GM18868 (cell line): ENCODE measurements around the gene TSPAN14.
"Not testable (repeated sequence)": the region's sequence is repeated elsewhere in the genome, so short reads cannot be mapped to it uniquely, and the experiment has no call there.

Experiments used
- ATAC-seq: cut with Tn5 transposase; IDR thresholded peaks from one replicate; pipeline ENCODE4 v1.9.1; 2021; ENCODE audit warnings: mild to moderate bottlenecking, moderate library complexity; ENCODE audit not compliant: unreplicated experiment

TSPAN14 gene

DNA sequence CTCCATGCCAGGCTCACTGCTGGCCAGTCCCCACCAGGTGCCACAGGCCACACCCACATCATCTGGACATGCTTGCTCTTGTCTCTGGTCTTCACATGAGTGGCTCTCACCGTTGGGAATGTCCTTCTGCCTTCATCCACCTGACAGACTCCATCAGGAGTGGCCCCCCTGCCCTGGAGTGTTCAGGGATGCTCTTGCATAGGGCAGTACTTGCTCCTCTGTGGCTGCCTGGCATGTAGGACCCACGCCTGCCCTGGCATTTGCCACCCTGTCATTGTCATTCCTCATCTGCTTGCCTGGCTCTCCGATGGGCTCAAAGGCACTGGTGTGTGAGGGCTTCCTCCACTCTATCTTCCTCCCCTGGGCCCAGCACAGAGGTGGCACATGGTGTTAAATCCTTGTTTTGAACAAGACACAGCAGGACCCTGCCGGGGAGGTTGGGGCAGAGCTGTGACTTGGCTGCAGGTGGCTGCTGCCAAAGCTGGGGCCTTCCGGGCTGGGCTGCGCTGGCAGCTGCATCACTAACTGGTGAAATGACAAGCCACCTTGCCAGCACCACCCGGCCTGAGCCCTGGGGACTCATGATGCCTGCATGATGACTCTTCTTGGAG is 85.4 kb downstream of the TSPAN14 start:
- ATAC-seq = peak; percentile 44

DNA sequence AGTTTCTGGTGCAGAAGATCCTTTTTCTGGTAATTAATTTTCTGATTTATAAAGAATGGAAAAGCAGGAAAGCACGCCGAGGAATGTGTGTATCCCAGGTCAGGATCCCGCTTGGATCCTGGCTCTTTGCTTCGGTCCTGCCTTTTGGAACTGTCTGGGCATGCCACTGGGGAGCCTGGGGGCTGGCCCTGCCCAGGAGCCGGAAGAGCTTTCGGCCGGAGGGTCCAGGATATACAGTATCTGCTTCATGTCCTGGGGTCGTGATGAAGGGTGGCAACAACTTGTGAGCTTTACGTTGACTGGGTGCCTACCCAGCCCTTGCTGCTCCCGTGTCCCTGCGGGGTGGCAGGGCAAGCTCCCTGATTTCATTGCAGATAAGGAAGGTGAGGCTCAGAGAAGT is 86.0 kb downstream of the TSPAN14 start:
- no peak for ATAC-seq

DNA sequence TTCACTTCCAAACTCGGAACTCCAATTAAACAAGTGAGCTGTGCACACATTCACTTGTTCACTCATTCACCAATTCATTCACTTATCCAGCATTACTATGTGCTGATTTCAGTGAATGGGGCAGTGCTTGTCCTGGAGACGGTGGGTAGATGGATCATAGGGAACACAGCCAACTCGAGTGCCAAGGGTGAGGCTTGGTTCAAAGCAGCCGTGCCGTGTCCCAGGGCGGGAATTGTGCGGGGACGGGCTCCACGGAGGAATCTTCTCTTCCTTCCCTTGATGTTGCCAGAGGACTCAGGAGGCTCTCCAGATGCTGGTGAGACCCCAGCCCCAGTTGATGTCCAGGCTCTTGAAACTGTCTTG is 86.5 kb downstream of the TSPAN14 start:
- no peak for ATAC-seq

DNA sequence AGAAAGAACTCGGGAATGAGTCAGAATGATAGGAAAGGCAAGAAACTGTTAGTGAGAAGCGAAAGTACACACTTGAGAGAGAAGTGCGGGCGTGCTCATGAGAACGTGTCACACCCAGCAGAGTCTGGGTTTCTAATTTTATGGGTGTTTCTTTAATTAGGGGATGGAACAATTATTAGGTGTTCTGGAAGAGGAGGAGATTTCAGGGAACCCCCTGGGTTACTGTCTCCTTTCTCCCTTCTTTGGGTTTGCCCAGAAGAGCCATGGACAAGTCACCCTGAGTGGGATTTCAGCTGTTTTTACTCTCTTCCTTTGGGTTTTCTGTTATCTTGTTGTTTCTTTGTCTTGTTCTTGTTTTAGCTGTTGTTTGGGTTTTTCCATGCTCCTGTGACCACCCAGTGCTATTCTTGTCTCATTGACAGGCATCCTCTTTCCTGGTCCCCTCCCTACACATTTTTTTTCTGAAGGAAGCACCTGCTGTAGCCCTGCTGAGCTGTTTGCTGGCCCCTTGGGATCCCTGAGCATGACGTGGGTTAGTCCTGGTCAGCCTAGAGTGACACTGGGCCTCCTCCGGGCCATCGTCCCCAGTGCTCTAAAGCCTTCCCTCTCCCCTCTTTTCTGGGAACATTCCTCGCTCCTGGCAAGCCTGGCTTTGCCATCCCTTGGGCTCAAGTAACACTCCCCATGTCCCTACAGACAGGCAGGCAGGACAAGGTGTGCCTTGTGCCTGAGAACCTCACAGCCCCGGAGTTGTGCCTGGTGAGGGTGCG is 87.1 kb downstream of the TSPAN14 start:
- peak; percentile 72 for ATAC-seq

DNA sequence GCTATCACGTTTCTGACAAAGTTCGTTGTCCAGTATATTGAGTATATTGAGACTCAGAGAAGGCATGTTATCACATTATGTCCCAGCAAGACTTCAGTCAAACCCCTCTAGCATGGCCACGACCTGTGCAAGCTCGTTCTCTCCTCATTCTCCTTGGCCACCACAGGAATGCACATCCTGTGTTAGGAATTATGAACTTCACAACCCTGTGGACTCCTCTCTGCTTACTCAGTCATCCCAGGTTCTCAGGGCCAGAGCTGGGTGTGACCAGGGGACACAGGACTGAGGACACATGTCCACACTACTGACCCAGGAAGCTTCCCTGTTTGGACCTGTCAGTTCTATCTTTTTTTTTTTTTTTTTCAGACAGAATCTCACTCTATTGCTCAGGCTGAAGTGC is 87.9 kb downstream of the TSPAN14 start:
- ATAC-seq = no peak

DNA sequence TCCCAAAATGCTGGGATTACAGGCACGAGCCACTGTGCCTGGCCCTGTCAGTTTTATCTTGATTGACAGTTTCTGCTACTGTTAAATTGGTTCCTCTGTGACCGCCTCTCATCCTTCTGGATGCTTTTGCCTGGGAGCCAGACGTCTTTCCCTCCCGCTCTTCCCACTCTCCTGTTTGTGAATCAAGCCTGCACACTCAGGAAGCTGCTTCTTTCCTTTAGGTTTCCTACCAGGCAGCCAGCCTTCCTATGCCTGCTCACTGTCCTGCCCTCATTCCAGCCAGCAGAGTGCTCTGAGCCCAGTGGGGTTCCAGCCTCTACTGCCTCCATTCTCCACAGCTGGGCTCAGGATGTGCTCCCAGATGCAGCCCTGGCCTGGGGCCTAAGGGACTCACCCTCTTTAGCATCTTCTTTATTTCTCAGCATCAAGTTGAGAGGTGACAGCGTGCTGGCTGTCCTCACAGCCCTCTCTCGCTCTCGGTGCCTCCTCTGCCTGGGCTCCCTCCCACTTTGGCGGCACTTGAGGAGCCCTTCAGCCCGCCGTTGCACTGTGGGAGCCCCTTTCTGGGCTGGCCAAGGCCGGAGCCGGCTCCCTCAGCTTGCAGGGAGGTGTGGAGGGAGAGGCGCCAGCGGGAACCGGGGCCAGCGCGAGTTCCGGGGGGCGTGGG is 88.7 kb downstream of the TSPAN14 start:
- ATAC-seq = no peak

DNA sequence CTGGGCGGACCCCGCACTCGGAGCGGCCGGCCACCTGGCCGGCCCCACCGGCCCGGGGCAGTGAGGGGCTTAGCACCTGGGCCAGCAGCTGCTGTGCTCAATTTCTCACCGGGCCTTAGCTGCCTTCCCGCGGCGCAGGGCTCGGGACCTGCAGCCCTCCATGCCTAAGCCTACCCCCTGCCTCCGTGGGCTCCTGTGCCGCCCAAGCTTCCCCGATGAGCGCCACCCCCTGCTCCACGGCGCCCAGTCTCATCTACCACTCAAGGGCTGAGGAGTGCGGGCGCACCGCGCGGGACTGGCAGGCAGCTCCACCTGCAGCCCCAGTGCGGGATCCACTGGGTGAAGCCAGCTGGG is 89.2 kb downstream of the TSPAN14 start:
- ATAC-seq = not testable (repeated sequence)

DNA sequence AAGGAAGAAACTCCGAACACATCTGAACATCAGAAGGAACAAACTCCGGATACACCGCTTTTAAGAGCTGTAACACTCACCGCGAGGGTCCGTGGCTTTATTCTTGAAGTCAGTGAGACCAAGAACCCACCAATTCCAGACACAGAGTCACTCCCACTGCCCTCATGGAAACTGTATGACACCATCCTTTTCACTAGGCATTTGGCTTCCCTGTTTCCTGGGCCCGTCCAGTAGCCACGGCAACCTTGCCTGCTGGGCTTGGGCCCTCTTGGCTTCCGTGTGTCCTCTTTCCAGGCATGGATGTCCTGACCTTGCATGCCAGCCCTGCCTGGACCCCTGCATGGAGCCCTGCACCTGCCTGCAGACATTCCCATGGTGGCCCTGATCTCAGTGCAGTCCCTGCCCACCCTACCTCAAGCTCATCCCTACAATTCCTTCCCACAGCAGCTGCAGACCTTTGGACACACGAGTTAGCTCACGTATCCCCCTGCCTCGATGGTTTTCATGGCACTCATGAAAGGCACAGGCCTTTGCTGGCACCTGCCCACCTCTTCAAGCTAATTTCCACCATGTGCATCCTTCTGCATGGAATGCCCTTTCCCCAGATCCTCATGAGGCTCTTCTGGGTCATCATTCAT is 90.3 kb downstream of the TSPAN14 start:
- no peak for ATAC-seq

DNA sequence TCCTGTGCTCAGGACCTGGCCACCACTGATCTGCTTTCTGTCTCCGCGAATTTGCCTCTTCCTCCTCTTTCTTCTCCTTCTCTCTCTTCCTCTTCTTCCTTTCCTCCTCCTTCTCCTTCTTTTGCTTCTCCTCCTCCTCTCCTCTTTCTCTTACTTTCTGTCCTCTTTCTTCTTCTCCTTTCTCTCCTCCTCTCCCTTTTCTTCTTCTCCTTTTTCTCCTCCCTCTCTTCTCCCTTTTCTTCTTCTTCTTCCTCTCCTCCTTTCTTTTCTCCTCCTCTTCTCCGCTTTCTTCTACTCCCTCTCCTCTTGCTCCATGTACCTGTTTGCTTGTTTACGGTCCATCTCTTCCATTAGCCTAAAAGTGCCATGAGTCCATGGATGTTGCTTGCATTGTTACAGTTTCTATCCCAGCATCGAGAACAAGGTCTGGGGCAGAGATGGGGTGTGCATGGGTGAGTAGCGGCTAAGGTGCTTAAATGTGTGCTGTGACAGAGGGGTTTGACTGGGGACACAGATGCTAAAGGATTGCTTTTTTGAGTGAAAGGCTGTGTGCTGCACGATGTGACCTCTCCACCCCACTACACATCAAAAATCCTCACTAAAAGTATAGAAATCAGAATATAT is 91.3 kb downstream of the TSPAN14 start:
- ATAC-seq = no peak

DNA sequence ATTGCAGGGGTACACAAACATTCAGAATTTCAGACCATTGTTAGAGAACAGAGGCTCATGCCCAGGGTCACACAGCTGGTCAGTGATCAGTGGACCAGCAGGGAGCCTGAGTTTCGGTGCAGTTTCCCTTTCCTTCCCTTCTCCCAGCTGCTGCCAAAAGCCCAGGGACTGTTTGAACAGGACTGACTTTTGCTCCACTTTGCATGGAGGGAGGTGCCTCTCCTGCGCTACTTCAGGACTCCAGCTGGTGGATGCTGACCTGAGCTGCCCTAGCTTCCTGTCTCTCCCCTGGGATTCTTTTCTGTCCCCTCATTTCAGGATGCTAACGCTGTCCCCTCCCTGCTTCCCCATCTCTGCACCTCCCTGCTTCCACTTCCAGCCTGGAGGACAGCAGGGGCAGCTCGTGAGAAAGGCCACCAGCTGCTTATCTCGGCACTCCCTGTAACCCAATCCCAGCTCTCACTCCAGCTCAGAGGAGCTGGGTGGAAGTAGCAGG is 98.1 kb downstream of the TSPAN14 start:
- no peak for ATAC-seq

DNA sequence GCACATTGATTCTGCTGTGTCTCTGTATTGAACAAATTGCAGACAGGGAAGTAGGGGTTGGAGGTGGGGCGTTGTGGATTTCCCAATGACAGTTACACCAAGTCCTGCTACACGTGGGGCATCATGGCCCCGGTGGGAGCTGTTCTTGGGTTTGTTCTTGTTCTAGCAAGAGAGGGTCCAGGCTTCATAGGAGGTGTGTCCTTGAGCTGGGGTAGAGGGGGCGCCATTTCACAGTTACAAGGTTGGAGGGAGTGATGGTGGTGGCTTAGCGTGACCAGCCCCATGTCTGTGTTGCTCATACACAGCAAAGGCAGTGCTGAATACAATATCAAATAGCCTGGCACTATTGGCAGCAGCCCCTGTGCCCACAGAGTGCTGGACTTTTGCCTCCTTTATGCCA is 99.3 kb downstream of the TSPAN14 start:
- no peak for ATAC-seq

DNA sequence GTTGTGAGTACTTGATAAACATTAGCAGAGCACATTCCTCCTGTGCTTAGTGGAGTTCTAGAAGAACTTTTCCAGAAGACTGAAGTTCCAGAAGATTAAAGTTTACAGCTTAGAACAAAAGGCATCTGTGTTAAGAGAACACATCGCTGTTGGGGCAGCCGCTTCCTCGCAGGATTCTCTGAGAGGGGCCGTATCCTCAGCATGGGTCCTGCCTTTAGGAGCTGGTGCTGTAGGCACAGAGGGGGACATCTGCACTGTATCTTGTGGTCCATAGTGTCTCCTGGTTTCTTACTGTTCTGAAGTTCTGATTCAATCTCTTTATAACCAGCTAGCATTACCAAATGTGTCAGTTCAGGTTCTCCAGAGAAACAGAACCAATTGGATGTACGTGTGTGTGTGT is 99.9 kb downstream of the TSPAN14 start:
- ATAC-seq = no peak

DNA sequence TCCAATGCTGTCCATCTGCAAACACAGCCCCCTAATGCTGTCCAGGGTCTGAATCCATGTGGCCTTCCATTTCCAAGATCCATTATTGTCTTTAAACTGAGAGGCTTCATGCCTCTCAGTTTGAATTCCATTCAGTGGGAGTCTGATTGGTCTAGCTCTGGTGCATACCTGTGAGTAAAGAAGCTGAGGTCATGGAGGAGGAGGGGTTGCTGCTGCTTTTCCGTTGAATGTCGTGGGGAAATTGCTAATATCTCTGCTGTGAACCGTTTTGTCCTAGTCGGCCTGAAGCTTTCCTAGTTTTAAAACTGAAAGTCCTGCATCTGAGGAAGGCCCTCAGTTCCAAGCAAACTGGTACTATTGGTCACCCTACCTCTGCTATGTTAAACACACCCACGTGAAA is 101.3 kb downstream of the TSPAN14 start:
- no peak for ATAC-seq

DNA sequence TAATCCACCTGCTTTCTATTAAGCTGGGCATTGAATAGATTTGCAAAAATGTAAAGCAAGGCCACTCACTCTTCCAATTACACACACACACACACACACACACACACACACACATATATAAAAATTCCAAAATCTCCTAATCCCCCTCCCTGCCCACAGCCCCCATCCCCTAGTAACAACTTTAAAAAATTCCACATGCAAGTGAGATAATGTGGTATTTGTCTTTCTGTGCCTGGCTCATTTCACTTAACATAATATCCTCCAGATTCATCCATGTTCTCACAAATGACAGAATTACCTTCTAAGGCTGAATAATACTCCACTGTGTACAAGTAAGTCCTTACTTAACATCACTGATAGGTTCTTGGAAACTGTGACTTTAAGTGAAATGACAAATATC is 107.8 kb downstream of the TSPAN14 start:
- no peak for ATAC-seq

DNA sequence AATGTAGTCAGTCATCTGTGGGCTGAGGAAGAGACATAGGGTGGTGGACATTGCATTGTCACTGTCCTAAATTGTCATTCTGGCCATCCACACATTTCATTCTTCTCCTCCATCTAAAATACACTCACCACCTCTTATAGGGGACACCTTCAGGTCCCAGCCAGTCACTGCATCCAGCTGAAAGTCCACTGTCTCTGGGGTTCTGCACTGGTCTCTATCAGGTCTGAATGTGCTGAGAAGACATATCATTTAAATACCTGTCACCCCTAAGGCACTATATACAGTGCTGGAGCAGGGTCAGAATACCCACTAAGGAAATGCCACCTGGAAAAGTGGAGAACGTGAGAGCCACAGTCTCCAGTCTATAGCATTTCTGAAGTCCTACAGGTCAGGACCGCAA is 113.2 kb downstream of the TSPAN14 start:
- no peak for ATAC-seq

DNA sequence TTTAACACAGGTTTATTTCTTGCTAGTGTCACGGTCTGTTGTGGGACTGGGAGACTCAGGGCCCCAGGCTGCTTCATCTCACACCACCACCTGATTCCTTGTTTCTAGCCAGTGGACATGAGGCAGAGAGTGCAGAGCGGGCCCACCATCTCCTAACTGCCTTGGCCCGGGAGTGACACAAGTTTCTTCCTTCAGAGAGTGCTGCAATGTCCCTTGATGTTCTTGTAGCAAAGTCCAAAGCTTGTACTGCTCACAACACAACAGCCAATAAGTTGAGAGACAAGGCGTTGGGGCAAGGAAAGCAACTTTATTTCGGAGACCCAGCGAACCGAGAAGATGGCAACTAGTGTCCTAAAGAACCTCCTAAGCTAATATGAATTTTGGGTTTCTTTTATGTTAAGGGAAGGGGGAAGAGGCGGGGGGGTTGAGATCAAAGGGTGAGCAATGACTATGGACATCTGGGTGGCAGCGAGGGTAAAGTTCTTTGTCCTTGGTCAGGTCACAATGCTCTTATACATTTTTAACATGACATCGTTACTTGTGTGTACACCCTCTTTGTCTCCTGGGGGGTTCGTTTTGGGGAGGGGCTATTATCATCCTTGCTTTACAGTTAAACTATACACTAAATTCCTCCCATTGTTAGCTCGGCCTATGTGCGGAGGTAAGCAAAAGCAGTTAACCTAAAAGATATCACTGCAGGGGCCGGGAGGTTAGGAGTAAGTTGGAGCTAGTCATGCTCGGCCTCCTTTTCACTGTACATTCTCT is 115.2 kb downstream of the TSPAN14 start:
- ATAC-seq = no peak

DNA sequence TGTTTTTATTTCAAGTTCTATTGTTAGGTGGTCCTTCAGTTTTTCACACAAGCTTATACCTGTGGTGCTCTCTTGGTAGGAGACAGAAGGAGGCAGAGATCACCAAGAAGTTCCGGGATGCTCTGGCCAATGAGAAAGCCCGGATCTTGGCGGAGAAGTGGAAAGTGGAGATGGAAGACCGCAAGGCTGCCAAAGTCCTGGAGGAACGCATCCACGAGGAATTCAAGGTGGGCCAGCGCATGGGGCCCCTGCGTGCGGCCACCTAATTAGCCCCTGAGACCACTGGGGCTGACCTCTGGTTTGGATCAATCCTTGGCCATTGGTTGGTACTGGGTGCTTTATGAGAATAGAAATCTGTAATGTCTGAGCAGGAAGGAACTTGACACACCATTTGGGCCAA is 117.2 kb downstream of the TSPAN14 start:
- ATAC-seq = no peak

DNA sequence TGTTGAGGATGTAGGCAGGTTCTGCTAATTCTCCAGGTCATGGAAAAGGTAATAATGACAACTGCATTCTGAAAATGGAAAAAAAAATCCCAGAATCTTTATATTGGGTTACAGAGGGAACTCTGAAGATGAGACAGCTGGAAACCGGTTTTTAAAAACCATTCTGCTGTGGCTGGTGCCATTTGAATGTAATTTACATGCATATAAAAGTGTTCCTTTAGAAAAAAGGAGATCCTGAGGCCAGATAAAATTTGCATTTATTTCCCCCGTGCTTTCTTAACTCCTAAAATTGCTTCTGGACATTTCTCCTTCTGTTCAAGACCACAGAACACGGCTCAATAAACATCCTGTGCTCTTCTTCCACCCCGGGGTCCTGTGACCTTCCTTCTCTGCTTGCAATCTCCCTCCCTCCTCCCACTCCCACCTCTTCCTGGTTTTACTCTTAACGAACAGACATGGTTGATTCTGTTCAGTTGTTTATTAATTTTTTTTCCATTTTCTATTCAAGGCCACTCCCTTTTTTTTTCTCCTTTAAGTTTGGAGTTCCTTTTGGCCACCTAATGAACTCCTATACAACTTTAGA is 125.2 kb downstream of the TSPAN14 start:
- no peak for ATAC-seq

DNA sequence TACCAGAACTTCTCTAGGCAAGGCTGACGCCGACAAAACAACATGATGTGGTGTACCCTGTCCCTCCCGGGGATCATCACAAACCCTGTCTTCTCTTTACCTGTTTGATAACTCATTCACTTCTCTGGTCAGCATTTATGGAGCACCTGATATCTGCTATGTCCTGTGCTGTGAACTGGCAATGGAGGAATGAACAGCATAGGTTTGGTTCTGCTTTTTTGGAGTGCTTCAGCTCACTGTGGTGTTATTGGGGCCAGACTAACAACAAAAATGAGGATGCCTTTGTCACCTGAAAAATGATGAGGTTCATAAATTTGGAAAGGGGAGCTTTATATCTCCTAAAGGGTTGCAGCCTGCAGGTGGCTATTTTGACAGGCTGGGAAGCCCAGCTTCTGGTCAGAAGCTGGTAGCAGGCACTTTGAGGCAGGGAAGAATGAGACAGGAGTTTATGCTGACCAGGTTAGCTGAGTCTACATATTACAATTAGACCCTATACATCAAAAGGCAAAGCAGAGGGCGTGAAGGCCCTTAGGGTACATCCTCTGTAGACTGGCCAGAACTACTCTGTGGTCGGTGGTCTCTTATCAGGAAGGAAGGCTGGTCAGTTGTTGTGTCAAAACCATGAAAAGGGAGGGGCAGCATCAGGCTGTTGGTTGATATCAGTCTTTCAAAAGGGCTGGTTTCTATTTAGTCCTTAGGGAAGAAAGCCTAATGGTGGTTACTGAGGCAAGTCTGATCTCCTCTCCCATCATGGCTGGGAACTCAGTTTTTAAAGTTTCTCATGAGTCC is 125.9 kb downstream of the TSPAN14 start:
- no peak for ATAC-seq
